ENCODE data around the gene EEF1AKMT2.

- TF ChIP-seq, protein P1, sequence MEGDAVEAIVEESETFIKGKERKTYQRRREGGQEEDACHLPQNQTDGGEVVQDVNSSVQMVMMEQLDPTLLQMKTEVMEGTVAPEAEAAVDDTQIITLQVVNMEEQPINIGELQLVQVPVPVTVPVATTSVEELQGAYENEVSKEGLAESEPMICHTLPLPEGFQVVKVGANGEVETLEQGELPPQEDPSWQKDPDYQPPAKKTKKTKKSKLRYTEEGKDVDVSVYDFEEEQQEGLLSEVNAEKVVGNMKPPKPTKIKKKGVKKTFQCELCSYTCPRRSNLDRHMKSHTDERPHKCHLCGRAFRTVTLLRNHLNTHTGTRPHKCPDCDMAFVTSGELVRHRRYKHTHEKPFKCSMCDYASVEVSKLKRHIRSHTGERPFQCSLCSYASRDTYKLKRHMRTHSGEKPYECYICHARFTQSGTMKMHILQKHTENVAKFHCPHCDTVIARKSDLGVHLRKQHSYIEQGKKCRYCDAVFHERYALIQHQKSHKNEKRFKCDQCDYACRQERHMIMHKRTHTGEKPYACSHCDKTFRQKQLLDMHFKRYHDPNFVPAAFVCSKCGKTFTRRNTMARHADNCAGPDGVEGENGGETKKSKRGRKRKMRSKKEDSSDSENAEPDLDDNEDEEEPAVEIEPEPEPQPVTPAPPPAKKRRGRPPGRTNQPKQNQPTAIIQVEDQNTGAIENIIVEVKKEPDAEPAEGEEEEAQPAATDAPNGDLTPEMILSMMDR (IDR thresholded peaks at IDR 0.05), result no peak
- TF ChIP-seq EZH2 (IDR thresholded peaks at IDR 0.05), result no peak
- no peak for TF ChIP-seq EZH2phosphoT487 (IDR thresholded peaks at IDR 0.05)
Measured at GRCh38 chr10:124756156-124756903, 35.4 kb downstream of the EEF1AKMT2 start.

Data from neural progenitor cell (in vitro differentiated cells).